SK-N-SH (cell line): ENCODE data around the gene MYB. TPM values are rescaled to one million over a fixed set of nuclear protein-coding genes. Genes with fewer than 3 reads are reported as not detected.
"Not testable (repeated sequence)": the region's sequence is repeated elsewhere in the genome, so short reads cannot be mapped to it uniquely, and the experiment has no call there.

Experiments
- CTCF ChIA-PET: fragments of 300-600, 350-600 bp; formaldehyde crosslinking; extraction: SDS; loops from one replicate; lab custom pipeline; 2021; lab: Yijun Ruan, JAX
- POLR2A ChIA-PET: fragments of 350-600 bp; sonication (Branson Sonifier 250); formaldehyde crosslinking; extraction: SDS; loops from one replicate; lab custom pipeline; 2020; ENCODE audit warnings: antibody characterized with exemption, inconsistent platforms; lab: Yijun Ruan, JAX
- DNase-seq: peaks from one replicate; pipeline ENCODE4 v3.0.0; 2012
- H2AFZ ChIP-seq: fragments of 200-600 bp; sonication (generic); 2 replicates; pipeline ENCODE4 v1.8.1; 2016; ENCODE audit warnings: antibody characterized with exemption, mild to moderate bottlenecking, low read depth
- H3F3A ChIP-seq: fragments of 200-600 bp; sonication (generic); replicated peaks from 2 replicates; pipeline ENCODE3; 2016; ENCODE audit warnings: antibody characterized with exemption, mild to moderate bottlenecking; ENCODE audit not compliant: insufficient read depth
- H3K27ac ChIP-seq, 2 experiments: fragments of 200-500 bp in 1 of 2; fragments of 200-600 bp in 1 of 2; sonication (Bioruptor generic) in 1 of 2; sonication (generic), shearing (Covaris generic) in 1 of 2; 2 replicates each; pipeline versions ENCODE4 v1.5.1 to v1.6.1; 2014 to 2016; ENCODE audit warnings: low read depth in 2 of 2, inconsistent platforms in 1 of 2, low read length in 1 of 2, mild to moderate bottlenecking in 1 of 2, mixed read lengths in 1 of 2
- H3K27me3 ChIP-seq: fragments of 200-600 bp; sonication (generic), shearing (Covaris generic); 2 replicates; pipeline ENCODE4 v1.6.1; 2016; ENCODE audit warnings: mixed run types; ENCODE audit not compliant: insufficient read depth
- H3K36me3 ChIP-seq, 2 experiments: fragments of 200-500 bp in 1 of 2; fragments of 200-600 bp in 1 of 2; sonication (Bioruptor generic) in 1 of 2; sonication (generic) in 1 of 2; replicated peaks in 1 of 2; 2 replicates each; pipeline versions ENCODE3 to v1.5.1; 2014 to 2016; ENCODE audit warnings: low read length in 1 of 2, mild to moderate bottlenecking in 1 of 2; ENCODE audit not compliant: insufficient read depth in 2 of 2, control insufficient read depth in 1 of 2
- H3K4me1 ChIP-seq, 2 experiments: fragments of 200-500 bp in 1 of 2; fragments of 200-600 bp in 1 of 2; sonication (Bioruptor generic) in 1 of 2; sonication (generic), shearing (Covaris generic) in 1 of 2; 2 replicates each; pipeline versions ENCODE4 v1.5.1 to v1.6.1; 2014 to 2016; ENCODE audit warnings: low read depth in 1 of 2, low read length in 1 of 2, mixed run types in 1 of 2; ENCODE audit not compliant: insufficient read depth in 2 of 2, control insufficient read depth in 1 of 2
- H3K4me2 ChIP-seq: fragments of 200-600 bp; sonication (generic), shearing (Covaris generic); 2 replicates; pipeline ENCODE4 v1.6.1; 2017; ENCODE audit warnings: mixed run types
- H3K4me3 ChIP-seq, 2 experiments: fragments of 200-500 bp in 1 of 2; fragments of 200-600 bp in 1 of 2; sonication (Bioruptor generic) in 1 of 2; sonication (generic), shearing (Covaris generic) in 1 of 2; 2 replicates each; pipeline versions ENCODE4 v1.5.1 to v1.8.1; 2014 to 2016; ENCODE audit warnings: low read depth in 2 of 2, inconsistent platforms in 1 of 2, low read length in 1 of 2, mild to moderate bottlenecking in 1 of 2, mixed read lengths in 1 of 2, moderate library complexity in 1 of 2
- H3K79me2 ChIP-seq: fragments of 200-600 bp; sonication (generic); 2 replicates; pipeline ENCODE4 v1.8.1; 2017; ENCODE audit warnings: mild to moderate bottlenecking; ENCODE audit not compliant: insufficient read depth
- H3K9ac ChIP-seq: fragments of 200-600 bp; sonication (generic); 2 replicates; pipeline ENCODE4 v1.6.1; 2017; ENCODE audit warnings: mixed run types
- H3K9me2 ChIP-seq: fragments of 200-600 bp; sonication (generic); 2 replicates; pipeline ENCODE4 v1.6.1; 2017; ENCODE audit warnings: mixed run types
- H3K9me3 ChIP-seq: fragments of 200-600 bp; sonication (generic); 2 replicates; pipeline ENCODE4 v1.6.1; 2017; ENCODE audit warnings: mixed run types, mild to moderate bottlenecking, moderate library complexity
- H4K20me1 ChIP-seq: fragments of 200-600 bp; sonication (generic); 2 replicates; pipeline ENCODE4 v1.6.1; 2017; ENCODE audit warnings: mild to moderate bottlenecking, mixed run types; ENCODE audit not compliant: insufficient read depth
- CHD2 ChIP-seq: fragments of 150-350 bp; IDR thresholded peaks from 2 replicates; pipeline ENCODE4 v1.6.1; 2018; ENCODE audit warnings: low read length; ENCODE audit not compliant: partially characterized antibody
- EP300 ChIP-seq, 2 experiments: IDR thresholded peaks; 2 replicates each; pipeline versions ENCODE4 v1.4.0 to v1.6.1; 2012; ENCODE audit warnings: borderline replicate concordance in 1 of 2, low read depth in 1 of 2, low read length in 1 of 2
- EZH2phosphoT487 ChIP-seq: fragments of 200-600 bp; sonication (generic); IDR thresholded peaks from 2 replicates; pipeline ENCODE4 v1.6.1; 2017; ENCODE audit warnings: low read depth, mixed run types, mild to moderate bottlenecking, antibody characterized with exemption, moderate library complexity, borderline replicate concordance
- FOXM1 ChIP-seq: IDR thresholded peaks from 2 replicates; pipeline ENCODE4 v1.4.0; 2012; ENCODE audit warnings: low read depth, mild to moderate bottlenecking
- JUND ChIP-seq: IDR thresholded peaks from 2 replicates; pipeline ENCODE4 v1.4.0; 2012
- NFIC ChIP-seq: IDR thresholded peaks from 2 replicates; pipeline ENCODE4 v1.4.0; 2012; ENCODE audit warnings: borderline replicate concordance
- POLR2AphosphoS5 ChIP-seq: IDR thresholded peaks from 2 replicates; pipeline ENCODE4 v1.6.1; 2012; ENCODE audit warnings: low read depth, low read length
- RFX5 ChIP-seq: IDR thresholded peaks from 2 replicates; pipeline ENCODE4 v1.6.1; 2012; ENCODE audit warnings: mild to moderate bottlenecking, improper control_type of control experiment, low read length
- SMC3 ChIP-seq: IDR thresholded peaks from 2 replicates; pipeline ENCODE4 v1.6.1; 2012; ENCODE audit warnings: low read depth, low read length, improper control_type of control experiment
- WGBS: methylation state at CpG from one replicate; pipeline ENCODE4 v1.1.6; 2017; ENCODE audit warnings: low lambda C conversion rate; 5-methylcytosine and 5-hydroxymethylcytosine counted together
- polyA plus RNA-seq, 3 experiments: library from polyadenylated mRNA; depleted of rRNA; stranded (reverse); fragments of >200 nt; gene quantifications; 2 replicates each; pipeline ENCODE4 v1.2.3, GENCODE V29; 2012
- TF ChIP-seq, protein P1 (sequence below): IDR thresholded peaks from 2 replicates; pipeline ENCODE4 v1.4.0; 2012; ENCODE audit warnings: low read depth, borderline replicate concordance
- TF ChIP-seq, protein P2 (sequence below): IDR thresholded peaks from 2 replicates; pipeline ENCODE4 v1.4.0; 2012; ENCODE audit warnings: low read depth, borderline replicate concordance
- TF ChIP-seq, protein P3 (sequence below): fragments of 200-600 bp; sonication (generic); IDR thresholded peaks from 2 replicates; pipeline ENCODE4 v1.6.1; 2017; ENCODE audit warnings: antibody characterized with exemption, mild to moderate bottlenecking, moderate library complexity

MYB gene
- polyA plus RNA-seq, 1 of the 3 experiments (the other 2 are of a cell fraction): 0.85 TPM

DNA sequence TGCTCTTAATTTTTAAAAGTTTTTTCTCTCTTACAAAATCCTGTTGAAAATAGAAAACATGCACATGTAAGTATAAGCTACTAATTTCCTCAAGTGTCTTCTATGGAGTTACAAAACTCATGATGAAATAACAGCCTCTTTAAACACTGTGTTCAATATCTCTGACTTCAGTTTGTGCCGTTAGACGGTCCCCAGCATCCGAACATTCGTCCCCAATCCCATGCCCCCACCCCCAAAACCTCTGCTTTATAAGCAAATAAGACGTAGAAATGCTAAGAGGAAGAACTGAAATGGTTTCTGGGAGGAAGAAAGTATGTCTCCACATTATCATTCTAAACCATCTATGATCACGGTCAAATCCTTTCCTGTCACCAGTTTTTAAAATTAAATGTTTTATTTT, 31.7 kb upstream of the MYB start (continued):
- no peak for TF ChIP-seq RFX5
- TF ChIP-seq, protein P1, sequence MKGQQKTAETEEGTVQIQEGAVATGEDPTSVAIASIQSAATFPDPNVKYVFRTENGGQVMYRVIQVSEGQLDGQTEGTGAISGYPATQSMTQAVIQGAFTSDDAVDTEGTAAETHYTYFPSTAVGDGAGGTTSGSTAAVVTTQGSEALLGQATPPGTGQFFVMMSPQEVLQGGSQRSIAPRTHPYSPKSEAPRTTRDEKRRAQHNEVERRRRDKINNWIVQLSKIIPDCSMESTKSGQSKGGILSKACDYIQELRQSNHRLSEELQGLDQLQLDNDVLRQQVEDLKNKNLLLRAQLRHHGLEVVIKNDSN: no peak
- TF ChIP-seq, protein P2, sequence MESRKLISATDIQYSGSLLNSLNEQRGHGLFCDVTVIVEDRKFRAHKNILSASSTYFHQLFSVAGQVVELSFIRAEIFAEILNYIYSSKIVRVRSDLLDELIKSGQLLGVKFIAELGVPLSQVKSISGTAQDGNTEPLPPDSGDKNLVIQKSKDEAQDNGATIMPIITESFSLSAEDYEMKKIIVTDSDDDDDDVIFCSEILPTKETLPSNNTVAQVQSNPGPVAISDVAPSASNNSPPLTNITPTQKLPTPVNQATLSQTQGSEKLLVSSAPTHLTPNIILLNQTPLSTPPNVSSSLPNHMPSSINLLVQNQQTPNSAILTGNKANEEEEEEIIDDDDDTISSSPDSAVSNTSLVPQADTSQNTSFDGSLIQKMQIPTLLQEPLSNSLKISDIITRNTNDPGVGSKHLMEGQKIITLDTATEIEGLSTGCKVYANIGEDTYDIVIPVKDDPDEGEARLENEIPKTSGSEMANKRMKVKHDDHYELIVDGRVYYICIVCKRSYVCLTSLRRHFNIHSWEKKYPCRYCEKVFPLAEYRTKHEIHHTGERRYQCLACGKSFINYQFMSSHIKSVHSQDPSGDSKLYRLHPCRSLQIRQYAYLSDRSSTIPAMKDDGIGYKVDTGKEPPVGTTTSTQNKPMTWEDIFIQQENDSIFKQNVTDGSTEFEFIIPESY: no peak

DNA sequence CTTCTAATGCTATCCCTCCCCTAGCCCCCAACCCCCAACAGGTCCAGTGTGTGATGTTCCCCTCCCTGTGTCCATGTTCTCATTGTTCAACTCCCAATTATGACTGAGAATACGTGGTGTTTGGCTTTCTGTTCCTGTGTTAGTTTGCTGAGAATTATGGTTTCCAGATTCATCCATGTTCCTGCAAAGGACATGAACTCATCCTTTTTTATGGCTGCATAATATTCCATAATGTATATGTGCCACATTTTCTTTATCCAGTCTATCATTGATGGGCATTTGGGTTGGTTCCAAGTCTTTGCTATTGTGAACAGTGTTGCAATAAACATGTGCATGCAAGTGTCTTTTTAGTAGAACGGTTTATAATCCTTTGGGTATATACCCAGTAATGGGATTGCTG, 30.6 kb upstream of the MYB start:
- H3K9me2 ChIP-seq, H3K9ac ChIP-seq, H3K4me1 ChIP-seq, H3K27me3 ChIP-seq, H3K4me3 ChIP-seq, H3F3A ChIP-seq, H3K79me2 ChIP-seq, H2AFZ ChIP-seq, POLR2A ChIA-PET, H3K36me3 ChIP-seq, H3K27ac ChIP-seq, H4K20me1 ChIP-seq, DNase-seq, CTCF ChIA-PET, H3K4me2 ChIP-seq, H3K9me3 ChIP-seq: not testable (repeated sequence)
- 56% methylated on average over 2 of the region's 2 CpGs for WGBS

DNA sequence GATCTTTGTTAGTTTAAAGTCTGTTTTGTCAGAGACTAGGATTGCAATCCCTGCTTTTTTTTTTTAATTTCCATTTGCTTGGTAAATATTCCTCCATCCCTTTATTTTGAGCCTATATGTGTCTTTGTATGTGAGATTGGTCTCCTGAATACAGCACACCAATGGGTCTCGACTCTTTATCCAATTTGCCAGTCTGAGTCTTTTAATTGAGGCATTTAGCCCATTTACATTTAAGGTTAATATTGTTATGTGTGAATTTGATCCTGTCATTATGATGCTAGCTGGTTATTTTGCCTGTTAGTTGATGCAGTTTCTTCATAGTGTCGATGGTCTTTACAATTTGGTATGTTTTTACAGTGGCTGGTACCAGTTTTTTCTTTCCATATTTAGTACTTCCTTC, 27.0 kb upstream of the MYB start:
- H3K27ac ChIP-seq, H3K4me3 ChIP-seq, DNase-seq, POLR2A ChIA-PET, H3K79me2 ChIP-seq, H2AFZ ChIP-seq, H4K20me1 ChIP-seq, H3F3A ChIP-seq, H3K9ac ChIP-seq, H3K4me2 ChIP-seq, H3K4me1 ChIP-seq, H3K9me3 ChIP-seq, H3K27me3 ChIP-seq, H3K36me3 ChIP-seq, H3K9me2 ChIP-seq: not testable (repeated sequence)
- CTCF ChIA-PET: interaction anchor here (0.7 kb wide), 1 partner anchor 559 kb away, joined by 3 read pairs; no protein-coding TSS in a partner anchor
- 21% methylated on average over 2 of the region's 2 CpGs for WGBS

DNA sequence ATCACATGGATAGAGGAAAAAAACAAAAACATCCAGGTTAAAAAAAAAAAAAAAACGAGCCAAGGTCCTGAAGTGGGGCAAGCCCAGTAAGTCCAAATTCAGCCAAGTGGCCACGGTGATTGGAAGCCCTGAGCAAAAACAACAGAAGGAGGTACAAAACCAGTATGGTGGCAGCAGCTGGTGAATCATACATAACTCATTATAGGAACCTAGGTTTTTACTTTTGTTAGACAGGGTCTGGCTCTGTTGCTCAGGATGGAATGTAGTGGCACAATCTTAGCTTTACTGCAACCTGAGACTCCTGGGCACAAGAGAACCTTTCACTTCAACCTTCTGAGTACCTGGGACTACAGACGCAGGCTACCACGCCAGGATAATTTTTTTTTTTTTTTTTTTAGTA, 22.7 kb upstream of the MYB start:
- H3K9ac ChIP-seq: no peak overlapping the region
- H3K4me2 ChIP-seq: no peak overlapping the region
- H3F3A ChIP-seq: no peaks in the 10 kb centered on the region
- no peaks in the 10 kb centered on the region for H3K36me3 ChIP-seq
- H2AFZ ChIP-seq: no peak overlapping the region
- H3K27ac ChIP-seq: no peak overlapping the region
- CTCF ChIA-PET: no interaction called here
- no peaks in the 10 kb centered on the region for H3K9me2 ChIP-seq
- H3K27me3 ChIP-seq: no peaks in the 10 kb centered on the region
- POLR2A ChIA-PET: no interaction called here
- no peaks in the 10 kb centered on the region for H3K79me2 ChIP-seq
- H3K4me1 ChIP-seq: no peaks in the 10 kb centered on the region
- H3K9me3 ChIP-seq: no peaks in the 10 kb centered on the region
- no peak for DNase-seq
- H3K4me3 ChIP-seq: no peak overlapping the region
- H4K20me1 ChIP-seq: no peaks in the 10 kb centered on the region
- 73% methylated on average over 4 of the region's 4 CpGs for WGBS
- TF ChIP-seq NFIC (no peak), CHD2 (no peak), JUND (no peak), EP300 (IDR thresholded peaks at IDR 0.05; ENCODE audit: borderline replicate concordance in 1 of 2, low read depth in 1 of 2, low read length in 1 of 2) (no peak), FOXM1 (no peak), POLR2AphosphoS5 (no peak), EZH2phosphoT487 (no peak), SMC3 (no peak)
- TF ChIP-seq, protein P3, sequence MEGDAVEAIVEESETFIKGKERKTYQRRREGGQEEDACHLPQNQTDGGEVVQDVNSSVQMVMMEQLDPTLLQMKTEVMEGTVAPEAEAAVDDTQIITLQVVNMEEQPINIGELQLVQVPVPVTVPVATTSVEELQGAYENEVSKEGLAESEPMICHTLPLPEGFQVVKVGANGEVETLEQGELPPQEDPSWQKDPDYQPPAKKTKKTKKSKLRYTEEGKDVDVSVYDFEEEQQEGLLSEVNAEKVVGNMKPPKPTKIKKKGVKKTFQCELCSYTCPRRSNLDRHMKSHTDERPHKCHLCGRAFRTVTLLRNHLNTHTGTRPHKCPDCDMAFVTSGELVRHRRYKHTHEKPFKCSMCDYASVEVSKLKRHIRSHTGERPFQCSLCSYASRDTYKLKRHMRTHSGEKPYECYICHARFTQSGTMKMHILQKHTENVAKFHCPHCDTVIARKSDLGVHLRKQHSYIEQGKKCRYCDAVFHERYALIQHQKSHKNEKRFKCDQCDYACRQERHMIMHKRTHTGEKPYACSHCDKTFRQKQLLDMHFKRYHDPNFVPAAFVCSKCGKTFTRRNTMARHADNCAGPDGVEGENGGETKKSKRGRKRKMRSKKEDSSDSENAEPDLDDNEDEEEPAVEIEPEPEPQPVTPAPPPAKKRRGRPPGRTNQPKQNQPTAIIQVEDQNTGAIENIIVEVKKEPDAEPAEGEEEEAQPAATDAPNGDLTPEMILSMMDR: no peak
- TF ChIP-seq, protein P2: no peak
